Measurements from ENCODE around the gene PPP1R12C. TPM values are rescaled to one million over a fixed set of nuclear protein-coding genes. Genes with fewer than 3 reads are reported as not detected.
A peak's percentile ranks its signal among the peaks of the same experiment; 100 is the strongest.

PPP1R12C gene
- total and polyA plus RNA-seq, 2 donors from 2014 or later: 89.0 to 146 TPM

GRCh38 chr19:55092423-55093318 lies 24.8 kb downstream of the PPP1R12C start:
- intact Hi-C loops (cut with DNase I): no loop called here
- H3K27me3 ChIP-seq (ENCODE audit: control insufficient read depth, insufficient read depth, low read length): no peaks in the 10 kb centered on the region
- no peak overlapping the region for H3K9ac ChIP-seq (ENCODE audit: low read length in 3 of 3)
- TF ChIP-seq CTCF (IDR thresholded peaks at IDR 0.05; ENCODE audit: borderline replicate concordance, extremely low read depth, insufficient read depth): no peak
- no peak for FAIRE-seq
- DNase-seq: peak in 1 of 5 donors; percentile 72
- peaks cover 0 to 12% (median 0%) of the 10 kb centered on the region in 3 donors for H3K36me3 ChIP-seq (ENCODE audit: control insufficient read depth in 2 of 3, insufficient read depth in 3 of 3, low read length in 3 of 3)
- H3K4me3 ChIP-seq (ENCODE audit: low read length in 3 of 3): no peak overlapping the region
- H3K4me1 ChIP-seq (ENCODE audit: control insufficient read depth in 2 of 3, insufficient read depth in 2 of 3, low read depth in 1 of 3, low read length in 3 of 3): peaks cover 0 to 8% (median 0%) of the 10 kb centered on the region in 3 donors
- no peaks in the 10 kb centered on the region for H3K9me3 ChIP-seq (ENCODE audit: control insufficient read depth in 2 of 3, insufficient read depth in 1 of 3, low read length in 3 of 3)
- H3K27ac ChIP-seq (ENCODE audit: low read depth in 2 of 2, low read length in 2 of 2): no peak overlapping the region

GRCh38 chr19:55091955-55092354 lies 25.5 kb downstream of the PPP1R12C start:
- Histone ChIP-seq H3K27me3 (ENCODE audit: control insufficient read depth, insufficient read depth, low read length) (no peaks in the 10 kb centered on the region), H3K4me3 (ENCODE audit: low read length in 3 of 3) (no peak overlapping the region), H3K27ac (ENCODE audit: low read depth in 2 of 2, low read length in 2 of 2) (no peak overlapping the region), H3K4me1 (ENCODE audit: control insufficient read depth in 2 of 3, insufficient read depth in 2 of 3, low read depth in 1 of 3, low read length in 3 of 3) (peaks cover 0 to 13% (median 0%) of the 10 kb centered on the region in 3 donors), H3K36me3 (ENCODE audit: control insufficient read depth in 2 of 3, insufficient read depth in 3 of 3, low read length in 3 of 3) (peaks cover 0 to 12% (median 0%) of the 10 kb centered on the region in 3 donors), H3K9ac (ENCODE audit: low read length in 3 of 3) (no peak overlapping the region), H3K9me3 (ENCODE audit: control insufficient read depth in 2 of 3, insufficient read depth in 1 of 3, low read length in 3 of 3) (no peaks in the 10 kb centered on the region)
- no peak for TF ChIP-seq CTCF (IDR thresholded peaks at IDR 0.05; ENCODE audit: borderline replicate concordance, extremely low read depth, insufficient read depth)
- intact Hi-C loops (cut with DNase I): no loop called here
- FAIRE-seq (no peak), DNase-seq (peak in 2 of 5 donors; percentile 70 to 76)

DNA sequence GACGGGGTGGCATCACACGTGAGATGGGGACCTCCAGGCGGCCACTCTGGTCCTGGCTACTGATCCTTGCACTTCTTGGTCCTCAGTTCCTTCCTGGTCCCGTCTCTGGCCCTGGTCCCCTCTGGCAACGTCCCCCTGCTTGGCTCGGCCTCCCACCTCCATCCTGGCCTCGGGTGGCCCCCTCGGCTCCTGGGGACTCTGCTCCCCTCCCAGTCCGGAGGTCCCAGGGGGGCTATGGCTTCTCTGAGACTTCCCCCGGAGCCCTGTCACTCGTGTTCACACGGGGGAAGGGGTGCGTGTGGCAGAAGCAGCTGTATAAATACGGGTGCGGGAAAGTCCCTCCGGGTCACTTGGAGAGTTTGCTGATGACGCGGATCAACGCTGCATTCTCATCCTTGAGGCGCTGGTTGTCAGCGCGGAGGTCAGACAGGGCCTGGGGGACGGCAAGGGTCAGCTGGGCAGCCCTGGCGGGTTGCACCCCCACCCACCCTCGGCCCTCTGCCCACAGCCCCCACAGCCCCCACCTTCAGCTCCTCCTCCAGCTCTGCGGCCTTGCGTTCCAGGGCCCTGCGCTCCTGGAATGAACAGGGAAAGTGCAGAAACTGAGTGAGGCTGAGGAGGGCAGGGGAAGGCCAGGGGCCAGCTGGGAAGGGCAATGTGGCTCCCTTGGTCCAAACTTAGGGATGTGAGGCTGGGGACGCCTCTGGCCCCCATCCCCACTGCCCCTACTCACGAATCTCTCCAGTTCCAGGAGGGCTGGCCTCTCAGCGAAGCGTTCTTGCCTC lies 26.1 kb downstream of the PPP1R12C start:
- no peak for FAIRE-seq
- Histone ChIP-seq H3K4me3 (ENCODE audit: low read length in 3 of 3) (no peak overlapping the region), H3K9me3 (ENCODE audit: control insufficient read depth in 2 of 3, insufficient read depth in 1 of 3, low read length in 3 of 3) (no peaks in the 10 kb centered on the region), H3K27ac (ENCODE audit: low read depth in 2 of 2, low read length in 2 of 2) (no peak overlapping the region), H3K9ac (ENCODE audit: low read length in 3 of 3) (no peak overlapping the region), H3K36me3 (ENCODE audit: control insufficient read depth in 2 of 3, insufficient read depth in 3 of 3, low read length in 3 of 3) (peaks cover 0 to 12% (median 0%) of the 10 kb centered on the region in 3 donors), H3K4me1 (ENCODE audit: control insufficient read depth in 2 of 3, insufficient read depth in 2 of 3, low read depth in 1 of 3, low read length in 3 of 3) (peaks cover 0 to 13% (median 0%) of the 10 kb centered on the region in 3 donors), H3K27me3 (ENCODE audit: control insufficient read depth, insufficient read depth, low read length) (no peaks in the 10 kb centered on the region)
- intact Hi-C loops (cut with DNase I): no loop called here
- no peak for TF ChIP-seq CTCF (IDR thresholded peaks at IDR 0.05; ENCODE audit: borderline replicate concordance, extremely low read depth, insufficient read depth)
- DNase-seq: peak in 1 of 5 donors; percentile 64
